ENCODE results near the gene GNG14. TPM values are rescaled to one million over a fixed set of nuclear protein-coding genes. Genes with fewer than 3 reads are reported as not detected.

Gene GNG14
- total and polyA plus RNA-seq, 2 of the 13 experiments (the other 11 are each of a cell fraction or from before 2014, with no cell fraction given) = not detected

DNA sequence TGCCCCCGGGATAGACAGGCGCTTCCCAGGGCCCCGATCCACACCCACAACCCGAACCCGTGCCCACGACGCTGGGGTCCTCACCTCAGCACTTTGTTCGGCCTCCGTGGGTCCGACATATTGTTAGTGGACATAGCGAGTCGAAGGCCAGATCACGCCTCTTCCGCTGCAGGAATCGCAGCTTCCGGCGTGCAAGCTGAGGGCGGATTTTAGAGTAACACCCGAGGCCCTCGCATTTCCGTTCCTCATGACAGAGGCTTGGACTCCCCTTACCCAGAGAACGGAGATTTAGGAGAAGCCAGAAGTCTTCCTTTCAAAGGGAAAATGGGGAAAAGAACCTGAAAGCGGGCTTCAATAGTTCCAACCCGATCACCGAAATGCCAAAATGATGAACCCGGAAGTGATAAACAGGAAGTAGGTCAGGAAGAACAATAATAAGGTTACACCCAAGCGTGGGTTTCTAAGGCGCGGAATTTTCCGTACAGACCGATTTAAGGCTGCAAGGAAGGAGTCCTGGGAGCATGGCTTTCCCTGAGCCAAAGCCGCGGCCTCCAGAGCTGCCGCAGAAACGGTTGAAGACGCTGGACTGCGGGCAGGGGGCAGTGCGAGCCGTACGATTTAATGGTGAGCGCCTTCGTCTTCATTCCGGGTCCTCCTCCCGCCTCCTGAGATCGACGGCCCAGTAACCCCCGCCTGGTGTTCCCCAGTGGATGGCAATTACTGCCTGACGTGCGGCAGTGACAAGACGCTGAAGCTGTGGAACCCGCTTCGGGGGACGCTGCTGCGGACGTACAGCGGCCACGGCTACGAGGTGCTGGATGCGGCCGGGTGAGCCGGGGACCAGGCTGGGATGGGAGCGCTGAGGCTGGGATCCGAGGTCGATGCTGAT is 18.3 kb upstream of the GNG14 start (continued):
- no peak for TF ChIP-seq POGK (CRISPR knock-in tag; conservative IDR thresholded peaks at IDR 0.05)
- no peak; the same call in 1 of the 2 replicates for TF ChIP-seq ZBTB7B (CRISPR knock-in tag; IDR thresholded peaks at IDR 0.05)
- TF ChIP-seq FOXC1 (CRISPR knock-in tag; IDR thresholded peaks at IDR 0.05; ENCODE audit: borderline replicate concordance) = peak; percentile 87; the same call in 1 of the 2 replicates
- no peak for TF ChIP-seq ATF7 (IDR thresholded peaks at IDR 0.05)
- TF ChIP-seq ATF7 (CRISPR knock-in tag; IDR thresholded peaks at IDR 0.05) = 0 out of 2 replicates have a peak, but pooled peaks have one; percentile 16
- TF ChIP-seq, protein P1, sequence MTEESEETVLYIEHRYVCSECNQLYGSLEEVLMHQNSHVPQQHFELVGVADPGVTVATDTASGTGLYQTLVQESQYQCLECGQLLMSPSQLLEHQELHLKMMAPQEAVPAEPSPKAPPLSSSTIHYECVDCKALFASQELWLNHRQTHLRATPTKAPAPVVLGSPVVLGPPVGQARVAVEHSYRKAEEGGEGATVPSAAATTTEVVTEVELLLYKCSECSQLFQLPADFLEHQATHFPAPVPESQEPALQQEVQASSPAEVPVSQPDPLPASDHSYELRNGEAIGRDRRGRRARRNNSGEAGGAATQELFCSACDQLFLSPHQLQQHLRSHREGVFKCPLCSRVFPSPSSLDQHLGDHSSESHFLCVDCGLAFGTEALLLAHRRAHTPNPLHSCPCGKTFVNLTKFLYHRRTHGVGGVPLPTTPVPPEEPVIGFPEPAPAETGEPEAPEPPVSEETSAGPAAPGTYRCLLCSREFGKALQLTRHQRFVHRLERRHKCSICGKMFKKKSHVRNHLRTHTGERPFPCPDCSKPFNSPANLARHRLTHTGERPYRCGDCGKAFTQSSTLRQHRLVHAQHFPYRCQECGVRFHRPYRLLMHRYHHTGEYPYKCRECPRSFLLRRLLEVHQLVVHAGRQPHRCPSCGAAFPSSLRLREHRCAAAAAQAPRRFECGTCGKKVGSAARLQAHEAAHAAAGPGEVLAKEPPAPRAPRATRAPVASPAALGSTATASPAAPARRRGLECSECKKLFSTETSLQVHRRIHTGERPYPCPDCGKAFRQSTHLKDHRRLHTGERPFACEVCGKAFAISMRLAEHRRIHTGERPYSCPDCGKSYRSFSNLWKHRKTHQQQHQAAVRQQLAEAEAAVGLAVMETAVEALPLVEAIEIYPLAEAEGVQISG (CRISPR knock-in tag; IDR thresholded peaks at IDR 0.05) = peak; percentile 88
- no peak; the same call in 1 of the 2 replicates for TF ChIP-seq ZNF776 (CRISPR knock-in tag; IDR thresholded peaks at IDR 0.05)
- TF ChIP-seq PRPF4 (IDR thresholded peaks at IDR 0.05; ENCODE audit: low read depth, low read length, poor library complexity, severe bottlenecking) = no peak
- peak; percentile 42; the same call in 1 of the 2 replicates for TF ChIP-seq ZFP91 (CRISPR knock-in tag; IDR thresholded peaks at IDR 0.05; ENCODE audit: borderline replicate concordance)
- TF ChIP-seq BCL3 (CRISPR knock-in tag; IDR thresholded peaks at IDR 0.05) = peak; percentile 50; the same call in 1 of the 2 replicates
- no peak for TF ChIP-seq TCF12 (IDR thresholded peaks at IDR 0.05)
- no peak for TF ChIP-seq TCF12 (CRISPR knock-in tag; IDR thresholded peaks at IDR 0.05)
- TF ChIP-seq NFYC (CRISPR knock-in tag; IDR thresholded peaks at IDR 0.05) = peak; percentile 37
- peak; percentile 79 for TF ChIP-seq HNF1B (CRISPR knock-in tag; IDR thresholded peaks at IDR 0.05)
- TF ChIP-seq ZNF792 (CRISPR knock-in tag; IDR thresholded peaks at IDR 0.05) = no peak
- TF ChIP-seq ZNF337 (CRISPR knock-in tag; IDR thresholded peaks at IDR 0.05; ENCODE audit: borderline replicate concordance, low read depth) = 0 out of 2 replicates have a peak, but pooled peaks have one; percentile 44
- TF ChIP-seq, protein P2, sequence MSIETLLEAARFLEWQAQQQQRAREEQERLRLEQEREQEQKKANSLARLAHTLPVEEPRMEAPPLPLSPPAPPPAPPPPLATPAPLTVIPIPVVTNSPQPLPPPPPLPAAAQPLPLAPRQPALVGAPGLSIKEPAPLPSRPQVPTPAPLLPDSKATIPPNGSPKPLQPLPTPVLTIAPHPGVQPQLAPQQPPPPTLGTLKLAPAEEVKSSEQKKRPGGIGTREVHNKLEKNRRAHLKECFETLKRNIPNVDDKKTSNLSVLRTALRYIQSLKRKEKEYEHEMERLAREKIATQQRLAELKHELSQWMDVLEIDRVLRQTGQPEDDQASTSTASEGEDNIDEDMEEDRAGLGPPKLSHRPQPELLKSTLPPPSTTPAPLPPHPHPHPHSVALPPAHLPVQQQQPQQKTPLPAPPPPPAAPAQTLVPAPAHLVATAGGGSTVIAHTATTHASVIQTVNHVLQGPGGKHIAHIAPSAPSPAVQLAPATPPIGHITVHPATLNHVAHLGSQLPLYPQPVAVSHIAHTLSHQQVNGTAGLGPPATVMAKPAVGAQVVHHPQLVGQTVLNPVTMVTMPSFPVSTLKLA (IDR thresholded peaks at IDR 0.05) = no peak
